HPDE6-E6E7 (cell line): Measurements from ENCODE around the gene SLC35D1.

Source experiments
- DNase-seq: peaks from one replicate; pipeline ENCODE4 v3.0.0; 2011; ENCODE audit warnings: missing footprints; ENCODE audit errors: extremely low spot score

SLC35D1 gene

GRCh38 chr1:67044631-67045270 lies 9.2 kb downstream of the SLC35D1 start:
- no peak for DNase-seq

GRCh38 chr1:67043366-67043765 lies 10.6 kb downstream of the SLC35D1 start:
- DNase-seq, result no peak

GRCh38 chr1:67041841-67042503 lies 12.0 kb downstream of the SLC35D1 start:
- no peak for DNase-seq

GRCh38 chr1:67040405-67040804 lies 13.5 kb downstream of the SLC35D1 start:
- DNase-seq, result no peak

- no peak for DNase-seq
Observed at GRCh38 chr1:67031859-67032247, 22.1 kb downstream of the SLC35D1 start.

- DNase-seq, result no peak
Observed at GRCh38 chr1:67031121-67031858, 22.7 kb downstream of the SLC35D1 start.

- no peak for DNase-seq
Observed at GRCh38 chr1:67029472-67029871, 24.5 kb downstream of the SLC35D1 start.

- DNase-seq, result no peak
Observed at GRCh38 chr1:67020765-67021164, 33.2 kb downstream of the SLC35D1 start.

GRCh38 chr1:67020304-67020703 lies 33.6 kb downstream of the SLC35D1 start:
- no peak for DNase-seq

- DNase-seq, result no peak
Observed at GRCh38 chr1:67019600-67020136, 34.3 kb downstream of the SLC35D1 start.

- DNase-seq, result no peak
Observed at GRCh38 chr1:67019121-67019520, 34.8 kb downstream of the SLC35D1 start.

- no peak for DNase-seq
Observed at GRCh38 chr1:67018574-67018973, 35.4 kb downstream of the SLC35D1 start.

- peak; percentile 9 for DNase-seq
Observed at GRCh38 chr1:67013573-67013972, 40.4 kb downstream of the SLC35D1 start.

- no peak for DNase-seq
Observed at GRCh38 chr1:67009792-67010191, 44.2 kb downstream of the SLC35D1 start.

GRCh38 chr1:67005068-67005467 lies 48.9 kb downstream of the SLC35D1 start:
- DNase-seq, result no peak

- no peak for DNase-seq
Observed at GRCh38 chr1:67004176-67004575, 49.8 kb downstream of the SLC35D1 start.

GRCh38 chr1:67001682-67002425 lies 52.1 kb downstream of the SLC35D1 start:
- no peak for DNase-seq

GRCh38 chr1:66999640-67000400 lies 54.1 kb downstream of the SLC35D1 start:
- no peak for DNase-seq

- peak; percentile 8 for DNase-seq
Observed at GRCh38 chr1:66998972-66999371, 55.0 kb downstream of the SLC35D1 start.

- peak; percentile 43 for DNase-seq
Observed at GRCh38 chr1:66996018-66996682, 57.8 kb downstream of the SLC35D1 start.

GRCh38 chr1:66993076-66993475 lies 60.9 kb downstream of the SLC35D1 start:
- no peak for DNase-seq
